ENCODE measurements around the gene BTBD9. TPM values are rescaled to one million over a fixed set of nuclear protein-coding genes. Genes with fewer than 3 reads are reported as not detected.
"Not testable (repeated sequence)": the region's sequence is repeated elsewhere in the genome, so short reads cannot be mapped to it uniquely, and the experiment has no call there.

Gene BTBD9
- total RNA-seq, 4 donors from 2014 or later = 5.5 to 14.1 (median 6.3) TPM

- intact Hi-C loops (cut with DNase I; ENCODE audit: low total_unique reads) = no loop called here
- TF ChIP-seq CTCF (IDR thresholded peaks at IDR 0.05 in 4 of 5, conservative IDR thresholded peaks at IDR 0.05 in 1 of 5) = no peak
- no peak for TF ChIP-seq POLR2A (IDR thresholded peaks at IDR 0.05)
- Histone ChIP-seq H3K4me1 (peaks cover 0 to 10% of the 10 kb centered on the region in 2 donors), H3K9me3 (no peaks in the 10 kb centered on the region), H3K27me3 (no peaks in the 10 kb centered on the region), H3K36me3 (no peaks in the 10 kb centered on the region), H3K27ac (no peak overlapping the region), H3K4me3 (no peak overlapping the region)
- in situ Hi-C loops (cut with MboI; ENCODE audit: low sequenced_read_pairs in 4 of 4) = no loop called here
- ATAC-seq = no peak
- no peak for DNase-seq
These were observed 289.9 kb downstream of the BTBD9 start for GRCh38 chr6:38349795-38350194.

GRCh38 chr6:38349221-38349620 is 290.5 kb downstream of the BTBD9 start:
- in situ Hi-C loops (cut with MboI; ENCODE audit: low sequenced_read_pairs in 4 of 4) (no loop called here), intact Hi-C loops (cut with DNase I; ENCODE audit: low total_unique reads) (no loop called here)
- DNase-seq (no peak), ATAC-seq (no peak)
- H3K27ac ChIP-seq = no peak overlapping the region
- no peak for TF ChIP-seq POLR2A (IDR thresholded peaks at IDR 0.05)
- TF ChIP-seq CTCF (IDR thresholded peaks at IDR 0.05 in 4 of 5, conservative IDR thresholded peaks at IDR 0.05 in 1 of 5) = no peak
- no peaks in the 10 kb centered on the region for H3K27me3 ChIP-seq
- no peak overlapping the region for H3K4me3 ChIP-seq
- no peaks in the 10 kb centered on the region for H3K36me3 ChIP-seq
- H3K4me1 ChIP-seq = peaks cover 0 to 10% of the 10 kb centered on the region in 2 donors
- H3K9me3 ChIP-seq = no peaks in the 10 kb centered on the region

GRCh38 chr6:38348371-38348770 is 291.4 kb downstream of the BTBD9 start:
- no peak for TF ChIP-seq CTCF (IDR thresholded peaks at IDR 0.05 in 4 of 5, conservative IDR thresholded peaks at IDR 0.05 in 1 of 5)
- TF ChIP-seq POLR2A (IDR thresholded peaks at IDR 0.05) = no peak
- in situ Hi-C loops (cut with MboI; ENCODE audit: low sequenced_read_pairs in 4 of 4) = no loop called here

GRCh38 chr6:38347829-38348228 is 291.9 kb downstream of the BTBD9 start:
- H3K36me3 ChIP-seq; H3K27me3 ChIP-seq; H3K27ac ChIP-seq; intact Hi-C loops (cut with DNase I; ENCODE audit: low total_unique reads); in situ Hi-C loops (cut with MboI; ENCODE audit: low sequenced_read_pairs in 4 of 4); ATAC-seq; H3K4me1 ChIP-seq; H3K9me3 ChIP-seq; DNase-seq; H3K4me3 ChIP-seq: not testable (repeated sequence)

More at GRCh38 chr6:38348371-38348770, 291.4 kb downstream of the BTBD9 start:
- ATAC-seq (no peak), DNase-seq (no peak)
- Histone ChIP-seq H3K4me3 (no peak overlapping the region), H3K27me3 (no peaks in the 10 kb centered on the region), H3K4me1 (peaks cover 0 to 10% of the 10 kb centered on the region in 2 donors), H3K36me3 (no peaks in the 10 kb centered on the region), H3K9me3 (no peaks in the 10 kb centered on the region), H3K27ac (no peak overlapping the region)
- intact Hi-C loops (cut with DNase I; ENCODE audit: low total_unique reads) = no loop called here

- no peak for DNase-seq
- H3K4me3 ChIP-seq = no peak overlapping the region
- ATAC-seq = no peak
- H3K36me3 ChIP-seq = no peaks in the 10 kb centered on the region
- H3K4me1 ChIP-seq = peaks cover 0 to 10% of the 10 kb centered on the region in 2 donors
- no peaks in the 10 kb centered on the region for H3K27me3 ChIP-seq
- no peak overlapping the region for H3K27ac ChIP-seq
- TF ChIP-seq POLR2A (IDR thresholded peaks at IDR 0.05) (no peak), CTCF (IDR thresholded peaks at IDR 0.05 in 4 of 5, conservative IDR thresholded peaks at IDR 0.05 in 1 of 5) (no peak)
- intact Hi-C loops (cut with DNase I; ENCODE audit: low total_unique reads) (no loop called here), in situ Hi-C loops (cut with MboI; ENCODE audit: low sequenced_read_pairs in 4 of 4) (no loop called here)
- no peaks in the 10 kb centered on the region for H3K9me3 ChIP-seq
These were observed 293.2 kb downstream of the BTBD9 start for GRCh38 chr6:38346291-38347079.
